SIG-M5 treated with dmso at 0.1 percent for 504 hours (cell line): ENCODE results near the gene RPP14.
"Not testable (repeated sequence)": the region's sequence is repeated elsewhere in the genome, so short reads cannot be mapped to it uniquely, and the experiment has no call there.

ENCODE experiments used
- DNase-seq: peaks from one replicate; lab custom pipeline; 2025; ENCODE audit not compliant: unreplicated experiment; lab: John Stamatoyannopoulos, UW

RPP14 gene

DNA sequence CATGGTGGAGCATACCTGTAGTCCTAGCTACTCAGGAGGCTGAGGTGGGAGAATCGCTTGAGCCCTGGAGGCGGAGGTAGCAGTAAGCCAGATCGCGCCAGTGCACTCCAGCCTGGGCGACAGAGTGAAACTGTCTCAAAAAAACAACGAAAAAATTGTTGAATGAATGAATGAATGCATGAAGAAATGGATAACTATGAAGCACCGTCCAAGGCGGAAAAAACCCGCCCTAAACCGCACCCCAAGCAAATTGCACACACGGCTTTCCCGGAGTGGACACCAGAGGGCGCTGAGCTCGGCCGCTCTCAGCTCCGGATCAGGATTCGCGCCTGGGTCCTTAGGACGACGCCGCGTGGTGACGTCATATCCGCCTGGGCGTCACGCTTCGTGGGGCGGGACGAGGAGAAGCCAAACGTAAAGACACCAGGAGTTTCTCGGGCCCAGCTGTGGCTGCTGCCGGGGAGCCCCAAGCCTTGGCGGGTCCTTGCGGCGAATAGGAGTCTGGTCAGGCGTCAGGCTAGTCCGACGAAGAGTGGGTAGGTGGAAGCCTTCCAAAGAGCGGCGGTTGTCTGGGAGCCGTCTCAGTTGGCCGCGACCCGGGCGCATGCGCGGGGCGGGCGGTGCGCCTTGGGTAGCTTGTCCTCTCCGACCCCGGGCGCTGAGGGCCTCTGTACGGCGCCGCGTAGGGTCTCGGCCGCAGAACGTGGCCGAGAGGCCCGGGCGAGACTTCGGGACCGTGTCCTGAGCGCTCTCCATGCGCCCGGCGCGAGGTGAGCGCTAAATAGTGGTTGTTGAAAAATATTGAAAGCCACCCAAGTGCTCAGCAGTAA is at the start of gene RPP14, which contains the start of gene HTD2:
RPP14 (plus strand) TSS at position 364 of the 830 bp plus-strand sequence. CDS start 4,085 bp downstream, outside the sequence.
HTD2 (plus strand) TSS at position 639 of the 830 bp plus-strand sequence. CDS start 11,094 bp downstream, outside the sequence.
- peak; percentile 95 for DNase-seq

DNA sequence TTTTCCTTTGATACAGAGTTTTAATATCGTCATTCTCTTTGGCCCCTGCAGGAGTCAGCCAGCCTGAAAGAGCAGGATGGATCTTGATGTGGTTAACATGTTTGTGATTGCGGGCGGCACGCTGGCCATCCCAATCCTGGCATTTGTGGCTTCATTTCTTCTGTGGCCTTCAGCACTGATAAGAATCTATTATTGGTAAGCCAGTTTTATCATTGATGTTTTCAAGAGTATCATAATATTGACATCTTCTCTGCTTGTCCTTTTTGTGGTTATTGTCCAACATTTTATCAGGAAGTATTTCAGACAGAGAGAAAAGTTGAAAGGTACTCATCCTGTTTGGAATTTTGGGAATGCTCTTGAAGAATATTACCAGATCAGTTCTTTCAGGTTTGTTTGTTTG is 49.5 kb upstream of the RPP14 start:
- no peak for DNase-seq

DNA sequence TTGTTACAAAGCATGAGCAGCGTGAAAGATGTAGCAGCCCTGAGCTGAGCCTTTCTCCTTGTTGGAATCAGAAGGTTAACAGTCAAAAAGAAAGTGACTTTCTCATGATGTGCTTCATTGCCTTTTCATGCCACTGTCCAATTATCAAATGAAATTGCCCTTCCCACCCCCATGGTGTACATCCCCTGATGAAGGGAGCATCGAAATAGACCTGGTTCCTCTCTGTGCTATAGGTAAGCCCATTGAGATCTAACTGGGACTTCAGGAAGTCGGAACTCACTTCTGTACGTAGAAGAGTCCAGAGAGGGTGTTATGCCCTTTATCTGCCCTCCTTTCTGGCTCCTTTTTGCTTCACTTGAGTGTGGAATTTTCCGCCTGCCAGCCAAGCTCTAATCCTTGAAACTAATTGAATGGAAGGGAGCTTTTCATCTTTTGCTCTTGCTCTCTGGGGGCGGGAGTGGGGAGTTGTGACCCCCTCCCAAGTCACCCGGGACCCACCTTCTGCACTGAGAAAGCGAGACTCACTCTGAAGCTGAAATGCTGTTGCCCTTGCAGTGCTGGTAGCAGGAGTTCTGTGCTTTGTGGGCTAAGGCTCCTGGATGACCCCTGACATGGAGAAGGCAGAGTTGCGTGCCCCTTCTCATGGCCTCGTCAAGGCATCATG is 47.5 kb upstream of the RPP14 start:
- DNase-seq, result no peak

DNA sequence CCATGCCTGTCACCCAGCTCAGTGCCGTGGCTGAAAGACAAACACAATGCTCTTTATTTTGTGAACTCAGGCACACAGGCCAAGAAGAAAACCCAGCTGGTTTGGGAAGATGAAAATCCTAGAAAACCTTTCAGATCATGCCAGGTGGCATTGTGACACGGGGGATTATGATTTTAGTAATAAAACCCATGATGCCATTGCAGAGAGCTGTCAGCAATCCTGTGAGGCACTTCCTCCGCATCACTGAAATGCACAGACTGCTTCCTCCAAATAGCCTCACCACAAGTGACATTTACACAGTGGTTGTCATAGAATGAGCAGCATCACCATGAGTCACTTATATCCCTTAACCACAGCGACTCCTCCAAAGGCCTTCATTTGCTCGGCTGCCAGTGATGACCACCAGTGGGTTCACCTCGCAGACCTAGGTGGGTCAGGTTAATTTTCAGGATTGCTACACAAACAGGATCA is 45.7 kb upstream of the RPP14 start:
- DNase-seq, result peak; percentile 72

DNA sequence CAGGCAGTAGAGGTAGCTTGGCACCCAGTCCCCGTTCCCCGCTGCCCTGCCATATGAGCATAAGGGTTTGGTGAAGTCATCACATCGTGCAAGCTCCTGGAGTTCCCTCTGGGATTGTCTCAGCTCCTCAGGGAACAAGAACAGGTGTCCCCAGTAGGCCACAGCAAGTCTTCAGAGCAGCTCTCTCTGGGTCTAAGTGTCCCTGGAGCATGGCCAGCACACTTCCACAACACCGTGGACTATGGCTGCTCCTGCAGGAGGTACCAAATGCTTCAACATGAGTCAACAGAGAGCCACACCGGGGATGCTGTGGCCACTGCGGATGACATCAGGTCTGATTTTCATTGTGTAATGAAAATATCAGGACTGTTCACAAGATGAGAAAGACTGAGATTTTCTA is 45.3 kb upstream of the RPP14 start:
- DNase-seq, result no peak

DNA sequence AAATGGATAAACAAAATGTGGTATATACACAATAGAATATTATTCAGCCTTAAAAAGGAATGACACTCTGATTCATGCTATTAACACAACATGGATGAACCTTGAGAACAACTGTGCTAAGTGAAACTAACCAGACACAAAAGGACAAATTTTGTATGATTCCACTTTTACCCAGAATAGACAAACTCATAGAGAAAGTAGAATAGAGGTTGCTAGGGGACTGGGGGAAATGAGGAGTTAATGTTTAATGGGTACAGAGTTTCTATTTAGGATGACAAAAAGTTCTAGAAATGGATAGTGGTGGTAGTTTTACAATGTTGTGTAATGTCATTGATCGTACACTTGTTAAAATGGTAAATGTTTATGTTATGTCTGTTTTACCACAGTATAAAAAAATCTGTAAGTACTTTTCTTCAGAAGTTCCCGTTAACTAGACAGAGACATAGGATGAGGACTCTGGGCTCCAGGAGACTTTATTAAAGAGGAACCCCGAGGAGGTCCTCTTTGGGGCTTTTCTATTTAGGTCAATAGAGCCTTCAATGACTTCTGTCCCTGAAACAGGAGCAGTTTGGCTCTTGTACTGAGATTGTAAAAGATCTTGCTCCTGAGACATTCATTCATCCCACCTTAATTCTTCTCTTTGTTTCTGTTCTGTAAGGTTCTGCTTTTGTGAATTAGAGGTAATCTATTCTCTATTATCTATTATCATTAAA is 43.9 kb upstream of the RPP14 start:
- DNase-seq, result no peak

DNA sequence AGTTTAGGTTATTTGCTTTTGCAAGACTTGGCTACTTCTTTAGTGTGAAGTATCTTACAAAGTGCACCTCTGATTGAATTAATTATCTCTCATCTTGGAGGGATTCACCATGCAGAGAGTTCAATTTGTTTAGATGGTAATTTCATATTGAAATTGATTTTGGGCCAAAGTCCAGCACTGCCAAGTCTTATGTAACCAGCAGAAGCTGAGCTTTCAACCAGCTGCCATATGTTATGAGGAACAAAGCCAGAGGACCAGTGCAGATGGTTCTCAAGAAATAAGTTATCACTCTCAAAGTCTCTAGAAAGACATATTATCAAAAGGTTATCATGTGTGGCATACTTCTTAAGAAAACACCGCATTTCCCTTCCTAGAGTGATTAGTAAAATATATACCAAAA is 39.5 kb upstream of the RPP14 start:
- DNase-seq, result no peak

DNA sequence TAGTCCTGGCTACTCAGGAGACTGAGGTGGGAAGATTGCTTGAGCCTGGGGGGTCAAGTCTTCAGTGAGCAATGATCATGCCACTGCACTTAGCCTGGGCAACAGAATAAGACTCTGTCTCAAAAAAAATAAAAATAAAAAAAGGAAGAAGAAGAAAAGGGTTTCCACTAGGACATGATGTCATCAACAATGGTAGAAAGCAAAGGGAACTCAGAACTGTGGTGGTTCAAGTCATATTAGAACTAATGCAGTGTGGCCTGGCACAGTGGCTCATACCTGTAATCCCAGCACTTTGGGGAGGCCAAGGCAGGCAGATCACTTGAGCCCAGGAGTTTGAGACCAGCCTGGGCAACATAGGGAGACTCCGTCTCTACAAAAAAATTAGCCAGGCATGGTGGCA is 38.5 kb upstream of the RPP14 start:
- DNase-seq, result not testable (repeated sequence)

DNA sequence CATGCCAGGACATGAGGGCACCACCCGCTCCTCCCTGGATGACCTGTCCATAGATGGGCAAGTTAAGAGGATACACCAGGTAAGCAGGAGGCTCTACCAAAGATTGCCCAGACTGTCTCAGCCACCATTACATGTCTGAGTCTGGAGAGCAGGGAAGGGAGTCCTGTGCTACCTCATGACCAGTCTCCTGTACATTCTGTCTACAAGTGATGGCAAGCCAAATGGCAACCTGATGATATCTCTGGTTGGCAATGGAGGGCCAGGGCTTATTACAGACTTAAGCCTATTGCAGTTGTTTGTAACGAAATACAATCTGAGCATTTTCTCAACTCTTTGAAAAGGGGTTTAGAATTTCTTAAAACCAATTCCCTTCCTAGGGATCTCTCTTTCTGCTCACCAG is 36.7 kb upstream of the RPP14 start:
- no peak for DNase-seq

DNA sequence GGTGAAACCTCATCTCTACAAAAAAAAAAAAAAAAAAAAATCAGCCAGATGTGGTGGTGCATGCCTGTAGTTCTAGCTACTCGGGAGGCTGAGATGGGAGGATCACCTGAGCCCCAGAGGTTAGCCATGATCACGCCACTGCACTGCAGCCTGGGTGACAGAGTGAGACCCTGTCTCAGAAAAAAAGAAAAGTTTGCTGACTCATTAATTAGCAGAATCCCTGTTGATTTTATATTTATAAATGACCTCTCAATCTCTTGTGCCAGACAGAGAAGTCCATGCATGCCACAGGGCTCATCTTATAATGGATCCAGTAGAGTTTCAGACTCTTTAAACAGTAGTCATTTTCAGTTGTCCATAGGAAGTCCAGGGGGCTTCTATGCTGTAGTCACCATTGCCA is 35.6 kb upstream of the RPP14 start:
- DNase-seq, result no peak

DNA sequence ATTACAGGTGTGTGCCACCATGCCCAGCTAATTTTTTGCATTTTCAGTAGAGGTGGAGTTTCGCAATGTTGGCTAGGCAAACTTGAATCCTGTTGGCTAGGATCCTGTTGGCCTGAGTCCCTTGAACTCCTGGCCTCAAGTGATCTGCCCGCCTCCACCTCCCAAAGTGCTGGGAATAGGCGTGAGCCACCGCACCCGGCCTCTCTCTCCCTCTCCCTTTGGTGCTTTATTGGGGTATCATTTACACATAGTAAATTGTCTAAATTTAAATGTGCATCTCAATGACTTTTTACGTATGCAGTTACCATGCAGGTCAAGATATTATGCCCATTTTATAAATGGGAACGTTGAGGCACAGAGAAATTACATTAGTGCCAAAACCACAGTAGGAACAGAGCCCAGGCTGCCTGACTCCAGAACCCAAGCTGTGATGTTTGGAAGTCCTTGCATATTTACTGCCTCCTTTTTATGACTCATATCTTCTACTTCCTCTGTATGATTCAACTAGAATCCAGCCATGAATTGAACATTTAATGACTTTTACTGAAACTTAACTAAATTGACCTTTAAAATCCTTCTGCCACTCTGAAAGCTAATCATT is 34.0 kb upstream of the RPP14 start:
- DNase-seq, result peak; percentile 50

DNA sequence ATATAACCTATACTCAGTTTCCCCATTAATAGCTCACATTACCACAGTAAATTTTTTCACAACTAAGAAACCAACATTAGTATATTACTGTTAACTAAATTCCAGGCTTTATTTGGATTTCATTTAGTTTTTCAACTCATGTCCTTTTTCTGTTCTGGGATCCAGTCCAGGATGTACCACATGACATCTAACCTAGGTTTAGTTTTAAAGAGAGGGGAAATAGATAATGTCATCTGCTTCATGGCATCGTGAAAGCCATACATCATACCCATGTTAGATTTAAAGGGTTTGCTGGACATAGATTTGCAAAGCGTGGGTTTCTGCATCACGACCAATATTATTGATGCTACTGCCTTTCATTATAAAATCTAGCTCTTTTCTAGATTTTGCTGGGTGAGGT is 33.2 kb upstream of the RPP14 start:
- DNase-seq, result no peak

DNA sequence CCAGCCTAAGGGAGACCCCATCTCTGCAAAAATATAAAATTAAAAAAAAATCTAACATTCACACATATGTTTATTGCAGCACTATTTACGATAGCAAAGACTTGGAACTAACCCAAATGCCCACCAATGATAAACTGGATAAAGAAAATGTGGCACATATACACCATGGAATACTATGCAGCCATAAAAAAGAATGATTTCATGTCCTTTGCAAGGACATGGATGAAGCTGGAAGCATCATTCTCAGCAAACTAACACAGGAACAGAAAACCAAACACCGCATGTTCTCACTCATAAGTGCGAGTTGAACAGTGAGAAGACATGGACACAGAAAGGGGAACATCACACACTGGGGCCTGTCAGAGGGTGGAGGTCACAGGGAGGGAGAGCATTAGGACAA is 32.7 kb upstream of the RPP14 start:
- not testable (repeated sequence) for DNase-seq

DNA sequence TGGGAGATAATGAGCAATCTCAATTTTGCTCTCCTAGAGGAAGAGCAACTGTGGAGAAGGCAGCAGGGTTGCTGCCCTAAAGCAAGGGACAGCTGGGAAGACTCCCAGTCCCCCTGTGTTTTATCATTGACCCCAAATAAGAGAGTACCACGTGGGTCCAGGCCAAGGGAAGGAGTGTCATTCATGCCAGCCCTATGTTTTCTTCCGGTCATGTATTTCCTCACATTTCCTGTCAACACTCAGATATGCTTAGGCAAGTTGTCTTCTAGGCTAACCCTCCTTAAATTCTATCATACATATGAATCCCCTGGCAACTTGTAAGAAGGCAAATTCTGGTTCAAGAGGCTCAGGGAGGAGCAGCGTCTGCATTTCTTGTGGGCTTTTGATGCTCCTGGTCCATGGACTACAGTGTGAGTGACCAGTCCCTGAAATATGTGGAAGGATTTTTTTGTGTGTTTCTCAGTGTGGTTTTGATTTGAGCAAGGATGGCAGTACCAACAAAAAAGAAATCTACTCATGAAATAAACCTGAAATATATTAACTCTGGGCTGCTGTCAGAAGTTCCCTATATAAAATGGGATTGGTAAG is 31.9 kb upstream of the RPP14 start:
- DNase-seq, result no peak

DNA sequence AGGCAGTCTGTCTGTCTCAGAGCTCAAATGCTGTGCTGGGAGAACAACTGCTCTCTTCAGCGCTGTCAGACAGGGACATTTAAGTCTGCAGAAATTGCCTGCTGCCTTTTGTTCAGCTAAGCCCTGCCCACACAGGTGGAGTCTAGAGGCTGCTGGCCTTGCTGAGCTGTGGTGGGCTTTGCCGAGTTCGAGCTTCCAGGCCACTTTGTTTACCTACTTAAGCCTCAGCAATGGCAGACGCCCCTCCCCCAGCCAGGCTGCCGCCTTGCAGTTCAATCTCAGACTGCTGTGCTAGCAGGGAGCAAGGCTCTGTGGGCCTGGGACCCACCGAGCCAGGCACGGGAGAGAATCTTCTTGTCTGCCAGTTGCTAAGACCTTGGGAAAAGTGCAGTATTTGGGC is 25.0 kb upstream of the RPP14 start:
- DNase-seq, result no peak

DNA sequence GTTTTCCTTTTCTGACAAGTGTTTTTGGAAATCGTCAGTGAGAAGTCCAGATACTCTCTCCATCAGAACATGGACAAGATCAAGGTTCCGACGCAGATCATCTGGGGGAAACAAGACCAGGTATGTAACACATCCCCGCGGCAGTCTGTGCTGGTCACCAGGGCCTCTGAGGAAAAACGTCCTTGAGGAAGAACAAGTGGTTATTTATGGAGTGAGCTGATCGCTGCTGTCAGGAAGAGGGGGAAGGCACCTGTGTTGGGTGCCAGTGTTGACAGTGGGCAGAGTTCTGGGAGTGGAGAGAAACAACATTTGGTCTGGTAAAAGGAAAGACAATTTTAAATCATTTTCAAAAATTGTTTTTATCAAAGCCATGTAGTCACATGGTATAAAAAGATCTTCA is 20.7 kb upstream of the RPP14 start:
- no peak for DNase-seq

DNA sequence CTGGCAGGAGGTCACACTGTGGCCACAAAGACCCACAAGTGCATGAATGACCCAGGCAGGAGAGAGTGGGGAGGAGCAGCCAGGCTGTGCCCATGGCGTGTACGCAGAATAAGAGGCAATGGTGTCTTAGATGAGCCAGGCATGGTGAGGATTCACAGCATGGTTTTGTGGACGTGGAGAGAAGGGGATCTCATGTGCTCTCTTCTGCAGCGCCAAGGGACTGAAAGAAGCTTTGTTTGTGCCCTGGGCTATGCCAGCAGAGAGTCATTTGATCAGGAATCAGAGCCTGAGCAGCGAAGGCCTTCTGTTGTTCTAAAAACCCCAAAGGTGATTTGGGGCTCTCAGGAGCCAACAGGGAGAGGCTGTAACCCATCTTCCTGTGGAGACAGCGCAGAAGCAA is 18.7 kb upstream of the RPP14 start:
- no peak for DNase-seq

DNA sequence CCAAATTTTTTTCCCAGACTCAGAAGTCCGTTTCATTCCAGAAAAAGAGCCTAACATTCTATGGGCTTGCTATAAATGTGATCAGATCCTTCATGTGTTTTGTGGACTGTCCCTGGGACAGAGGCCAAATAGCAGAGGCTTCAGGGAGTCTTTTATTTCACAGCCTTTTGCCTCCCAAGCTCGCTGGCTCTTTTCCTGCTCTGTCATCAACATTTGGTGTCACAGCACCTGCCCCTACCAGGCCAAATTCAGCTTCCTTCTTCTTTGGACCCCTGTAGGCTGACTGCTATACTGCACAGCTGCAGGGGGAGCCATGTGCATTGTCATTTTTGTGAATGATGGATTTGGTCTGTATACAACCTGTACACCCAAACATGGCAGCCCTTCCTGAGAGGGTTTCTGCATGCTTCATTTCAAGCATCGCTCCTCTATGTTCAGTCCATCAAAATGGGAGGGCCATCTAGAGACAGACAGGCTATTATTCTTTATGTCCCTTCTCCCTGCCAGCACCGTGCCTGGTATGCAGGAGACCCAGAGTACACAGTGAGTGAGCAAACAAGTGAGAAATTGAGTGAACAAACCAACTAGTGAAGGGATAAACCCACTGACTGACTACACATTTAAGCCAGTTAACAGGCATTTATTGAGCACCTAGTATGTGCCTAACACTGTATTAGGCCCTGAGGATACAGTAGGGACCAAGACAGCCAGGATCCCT is 17.9 kb upstream of the RPP14 start:
- peak; percentile 26 for DNase-seq

DNA sequence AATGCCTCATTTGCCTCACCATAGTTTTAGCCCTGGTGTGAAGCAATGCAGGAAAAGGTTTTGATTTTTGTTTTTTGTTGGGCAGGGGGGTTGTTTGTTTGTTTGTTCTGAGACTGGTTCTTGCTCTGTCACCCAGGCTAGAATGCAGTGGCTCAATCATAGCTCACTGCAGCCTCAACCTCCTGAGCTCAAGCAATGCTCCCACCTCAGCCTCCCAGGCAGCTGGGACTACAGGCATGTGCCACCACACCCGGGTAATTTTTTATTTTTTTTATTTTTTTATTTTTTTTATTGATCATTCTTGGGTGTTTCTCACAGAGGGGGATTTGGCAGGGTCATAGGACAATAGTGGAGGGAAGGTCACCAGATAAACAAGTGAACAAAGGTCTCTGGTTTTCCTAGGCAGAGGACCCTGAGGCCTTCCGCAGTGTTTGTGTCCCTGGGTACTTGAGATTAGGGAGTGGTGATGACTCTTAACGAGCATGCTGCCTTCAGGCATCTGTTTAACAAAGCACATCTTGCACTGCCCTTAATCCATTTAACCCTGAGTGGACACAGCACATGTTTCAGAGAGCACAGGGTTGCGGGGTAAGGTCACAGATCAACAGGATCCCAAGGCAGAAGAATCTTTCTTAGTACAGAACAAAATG is 17.0 kb upstream of the RPP14 start:
- not testable (repeated sequence) for DNase-seq

DNA sequence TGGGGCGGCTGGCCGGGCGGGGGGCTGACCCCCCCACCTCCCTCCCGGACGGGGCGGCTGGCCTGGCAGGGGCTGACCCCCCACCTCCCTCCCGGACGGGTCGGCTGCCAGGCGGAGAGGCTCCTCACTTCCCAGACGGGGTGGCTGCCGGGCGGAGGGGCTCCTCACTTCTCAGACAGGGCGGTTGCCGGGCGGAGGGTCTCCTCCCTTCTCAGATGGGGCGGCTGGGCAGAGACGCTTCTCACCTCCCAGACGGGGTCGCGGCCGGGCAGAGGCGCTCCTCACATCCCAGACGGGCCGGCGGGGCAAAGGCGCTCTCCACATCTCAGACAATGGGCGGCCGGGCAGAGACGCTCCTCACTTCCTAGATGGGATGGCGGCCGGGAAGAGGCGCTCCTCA is 15.6 kb upstream of the RPP14 start:
- DNase-seq, result not testable (repeated sequence)
